ENCODE measurements around the gene UBE2R2. TPM values are rescaled to one million over a fixed set of nuclear protein-coding genes. Genes with fewer than 3 reads are reported as not detected.
A peak's percentile ranks its signal among the peaks of the same experiment; 100 is the strongest.

Gene UBE2R2
- total RNA-seq, 1 donor from 2014 or later = 41.9 TPM

DNA sequence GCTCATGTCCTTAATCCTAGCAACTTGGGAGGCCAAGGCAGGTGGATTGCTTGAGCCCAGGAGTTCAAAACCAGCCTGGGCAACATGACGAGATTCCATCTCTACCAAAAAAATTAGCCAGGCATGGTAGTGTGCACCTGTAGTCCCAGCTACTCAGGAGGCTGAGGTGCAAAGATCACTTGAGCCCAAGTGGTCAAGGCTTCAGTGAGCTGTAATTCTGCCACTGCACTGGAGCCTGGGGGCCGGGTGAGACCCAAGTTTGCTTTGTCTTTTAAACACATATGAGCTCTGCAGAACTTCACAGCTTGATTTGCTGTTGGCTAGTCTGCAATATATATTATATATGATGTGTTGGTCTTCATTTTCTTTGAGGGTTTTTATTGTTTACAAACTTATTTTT, 89.8 kb downstream of the UBE2R2 start:
- Mint-ChIP-seq H3K9me3 (no peaks in the 10 kb centered on the region), H3K27ac (no peak overlapping the region), H3K4me1 (peaks cover 12% of the 10 kb centered on the region), H3K4me3 (no peak overlapping the region), H3K27me3 (no peaks in the 10 kb centered on the region), H3K36me3 (ENCODE audit: low read depth) (peaks cover 28% of the 10 kb centered on the region)
- no peak for DNase-seq
- intact Hi-C loops (cut with micrococcal nuclease) = no loop called here

DNA sequence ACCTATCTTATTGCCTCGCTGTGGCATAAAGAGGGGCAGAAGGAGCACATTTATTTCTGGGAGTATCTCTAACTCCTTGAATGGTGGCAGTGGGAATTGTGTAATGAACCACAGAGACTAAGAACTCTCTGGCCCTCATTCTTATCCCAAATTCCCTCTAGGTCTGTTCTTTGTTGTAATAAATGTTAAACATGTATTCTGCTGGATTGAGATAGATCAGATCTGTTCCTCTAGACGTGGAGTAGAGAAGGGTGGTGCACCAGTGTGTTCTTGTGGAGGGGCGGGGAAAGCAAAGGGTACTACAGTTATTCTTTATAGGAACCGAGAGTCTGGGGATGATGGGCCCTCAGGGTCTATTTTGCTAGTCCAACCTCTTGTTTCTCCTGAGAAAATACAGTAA, 90.4 kb downstream of the UBE2R2 start:
- Mint-ChIP-seq H3K27ac (no peak overlapping the region), H3K36me3 (ENCODE audit: low read depth) (peaks cover 26% of the 10 kb centered on the region), H3K4me3 (no peak overlapping the region), H3K4me1 (peaks cover 12% of the 10 kb centered on the region), H3K27me3 (no peaks in the 10 kb centered on the region), H3K9me3 (no peaks in the 10 kb centered on the region)
- intact Hi-C loops (cut with micrococcal nuclease) = no loop called here
- DNase-seq = no peak

DNA sequence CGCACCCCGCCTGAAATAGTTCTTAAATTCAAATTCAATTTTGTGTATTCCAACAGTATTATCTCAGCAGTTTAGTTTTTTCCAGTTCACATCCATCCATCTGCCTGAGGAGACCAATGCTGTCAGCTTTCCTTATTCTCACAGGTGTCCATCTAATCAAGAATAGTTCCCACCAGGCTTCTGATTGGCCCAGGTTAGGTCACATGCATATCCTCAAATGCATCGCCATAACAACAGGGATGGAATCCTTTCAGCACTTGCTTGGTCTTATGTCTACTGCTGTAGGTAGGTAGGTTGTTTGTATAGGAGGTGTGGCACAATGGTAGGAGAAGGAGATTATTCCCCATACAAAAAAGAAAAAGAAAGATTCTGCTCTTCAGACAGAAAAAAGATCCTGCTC, 91.2 kb downstream of the UBE2R2 start:
- peaks cover 28% of the 10 kb centered on the region for H3K36me3 Mint-ChIP-seq (ENCODE audit: low read depth)
- H3K9me3 Mint-ChIP-seq = no peaks in the 10 kb centered on the region
- H3K27me3 Mint-ChIP-seq = no peaks in the 10 kb centered on the region
- no peak for DNase-seq
- intact Hi-C loops (cut with micrococcal nuclease) = no loop called here
- no peak overlapping the region for H3K4me3 Mint-ChIP-seq
- peaks cover 12% of the 10 kb centered on the region for H3K4me1 Mint-ChIP-seq
- no peak overlapping the region for H3K27ac Mint-ChIP-seq

DNA sequence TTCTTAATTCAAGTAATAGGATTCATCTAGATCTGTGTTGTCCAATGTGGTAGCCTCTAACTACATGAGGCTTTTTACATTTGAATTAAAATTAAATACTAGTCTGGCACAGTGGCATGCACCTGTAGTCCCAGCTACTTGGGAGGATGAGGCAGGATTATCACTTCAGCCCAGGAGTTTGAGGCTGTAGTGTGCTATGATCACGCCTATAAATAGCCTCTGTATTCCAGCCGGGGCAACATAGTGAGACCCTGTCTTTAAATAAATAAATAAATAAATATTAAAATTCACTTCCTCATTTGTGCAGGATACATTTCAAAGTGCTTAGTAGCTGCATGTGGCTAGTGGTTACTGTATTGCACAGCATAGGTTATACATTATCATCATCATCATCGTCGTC, 91.8 kb downstream of the UBE2R2 start:
- Mint-ChIP-seq H3K36me3 (ENCODE audit: low read depth) (peaks cover 30% of the 10 kb centered on the region), H3K4me1 (peaks cover 7% of the 10 kb centered on the region), H3K4me3 (no peak overlapping the region), H3K9me3 (no peaks in the 10 kb centered on the region), H3K27ac (no peak overlapping the region), H3K27me3 (no peaks in the 10 kb centered on the region)
- DNase-seq = no peak
- intact Hi-C loops (cut with micrococcal nuclease) = no loop called here

DNA sequence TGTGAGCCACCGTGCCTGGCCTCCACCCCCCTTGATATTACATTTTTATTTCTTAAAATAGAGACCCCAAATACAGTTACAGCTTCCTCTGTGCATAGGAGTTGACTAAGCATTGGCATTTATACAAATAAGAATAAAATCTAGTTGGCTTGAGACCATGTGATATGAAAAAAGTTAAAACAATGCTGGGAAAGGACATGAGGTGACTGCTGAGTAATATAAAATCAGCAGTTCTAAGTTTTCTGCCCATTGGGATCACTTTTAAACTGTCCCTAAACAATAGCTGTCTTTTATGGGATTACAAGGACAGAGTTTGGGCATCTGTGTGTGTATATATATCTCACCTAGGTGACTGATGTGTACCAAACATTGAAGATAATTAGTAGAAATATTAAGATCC, 96.6 kb downstream of the UBE2R2 start:
- no peaks in the 10 kb centered on the region for H3K9me3 Mint-ChIP-seq
- no peak overlapping the region for H3K4me3 Mint-ChIP-seq
- intact Hi-C loops (cut with micrococcal nuclease) = no loop called here
- H3K36me3 Mint-ChIP-seq (ENCODE audit: low read depth) = peaks cover 36% of the 10 kb centered on the region
- H3K4me1 Mint-ChIP-seq = no peaks in the 10 kb centered on the region
- DNase-seq = no peak
- H3K27ac Mint-ChIP-seq = no peak overlapping the region
- no peaks in the 10 kb centered on the region for H3K27me3 Mint-ChIP-seq

DNA sequence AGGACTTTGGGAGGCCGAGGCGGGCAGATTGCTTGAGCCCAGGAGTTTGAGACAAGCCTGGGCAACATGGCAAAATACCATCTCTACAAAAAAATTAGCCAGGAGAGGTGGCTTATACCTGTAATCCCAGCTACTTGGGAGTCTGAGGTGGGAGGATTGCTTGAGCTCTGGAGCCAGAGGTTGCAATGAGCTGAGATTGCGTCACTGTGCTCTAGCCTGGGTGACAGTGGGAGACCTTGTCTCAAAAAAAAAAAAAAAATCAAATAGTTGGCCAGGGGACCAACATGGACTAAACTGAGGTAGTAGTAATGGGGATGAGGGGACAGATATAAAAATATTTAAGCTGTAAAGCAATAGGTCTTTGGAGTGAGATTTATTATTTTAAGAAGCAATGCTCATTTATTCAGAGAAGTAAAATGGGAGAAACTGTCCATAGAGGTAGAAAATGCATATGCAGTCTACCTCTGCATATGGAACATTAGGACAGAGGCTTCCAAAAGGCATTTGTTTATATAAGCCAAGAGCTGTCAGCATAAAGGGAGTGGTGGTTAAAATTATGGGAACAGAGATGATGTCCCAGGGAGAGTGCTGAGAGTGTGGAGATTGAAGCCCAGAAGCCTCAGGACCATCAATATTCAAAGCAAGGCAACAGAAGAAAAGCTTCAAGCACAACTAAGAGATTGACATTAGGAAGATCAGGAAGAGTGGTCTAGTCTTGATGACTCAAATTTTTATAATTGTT, 98.1 kb downstream of the UBE2R2 start:
- no peaks in the 10 kb centered on the region for H3K9me3 Mint-ChIP-seq
- intact Hi-C loops (cut with micrococcal nuclease) = no loop called here

DNA sequence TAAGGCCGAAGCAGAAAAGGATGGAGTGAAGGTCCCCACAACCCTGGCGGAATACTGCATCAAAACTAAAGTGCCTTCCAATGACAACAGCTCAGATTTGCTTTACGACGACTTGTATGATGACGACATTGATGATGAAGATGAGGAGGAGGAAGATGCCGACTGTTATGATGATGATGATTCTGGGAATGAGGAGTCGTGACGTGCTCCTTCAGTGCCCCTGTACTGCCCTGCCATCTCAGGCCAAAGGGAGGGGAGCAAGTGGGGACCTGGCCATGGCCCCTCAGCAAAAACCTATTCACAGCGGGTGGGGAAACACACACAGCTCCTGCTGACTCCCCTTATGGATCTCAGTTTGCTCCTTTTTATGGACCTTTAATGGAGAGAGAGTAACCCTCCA, 100.1 kb downstream of the UBE2R2 start:
- Mint-ChIP-seq H3K36me3 (ENCODE audit: low read depth) (peaks cover 56% of the 10 kb centered on the region), H3K27ac (no peak overlapping the region), H3K4me3 (no peak overlapping the region), H3K27me3 (no peaks in the 10 kb centered on the region), H3K4me1 (no peaks in the 10 kb centered on the region), H3K9me3 (no peaks in the 10 kb centered on the region)
- DNase-seq = no peak
- intact Hi-C loops (cut with micrococcal nuclease) = no loop called here

More for the DNA sequence above, 98.1 kb downstream of the UBE2R2 start:
- Mint-ChIP-seq H3K4me3 (no peak overlapping the region), H3K36me3 (ENCODE audit: low read depth) (peaks cover 45% of the 10 kb centered on the region), H3K27me3 (no peaks in the 10 kb centered on the region), H3K4me1 (no peaks in the 10 kb centered on the region), H3K27ac (peak overlapping the region; percentile 1)
- DNase-seq = no peak

DNA sequence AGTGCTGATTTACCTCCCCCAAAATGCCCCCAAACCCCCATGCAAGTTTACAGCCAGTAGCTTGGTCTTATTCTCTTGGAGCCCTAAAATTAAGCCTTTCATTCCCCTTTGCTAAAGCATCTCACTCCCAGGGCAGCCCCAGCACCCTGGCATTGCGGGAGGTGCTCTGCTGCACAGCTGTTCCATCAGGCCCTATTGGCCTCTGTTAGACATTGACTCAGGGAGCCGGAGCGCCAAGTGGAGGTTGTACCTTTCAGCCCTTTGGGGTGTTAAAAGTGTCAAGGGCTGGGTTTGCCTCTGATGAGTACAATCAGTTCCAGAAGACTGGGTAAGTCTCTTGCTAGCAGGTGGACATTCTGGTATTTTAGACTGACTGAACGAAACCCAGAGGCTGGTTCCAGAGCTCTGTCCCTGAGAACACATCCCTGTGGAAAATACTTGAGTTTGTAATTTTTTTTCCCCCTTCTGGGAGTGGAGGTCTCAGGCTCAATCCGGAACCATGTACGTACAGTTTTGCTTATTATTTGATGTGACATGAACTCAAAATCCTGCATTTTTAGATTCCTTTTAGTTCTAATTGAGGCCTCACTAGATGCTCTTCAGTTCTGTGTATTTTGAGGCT, 102.4 kb downstream of the UBE2R2 start:
- Mint-ChIP-seq H3K4me1 (no peaks in the 10 kb centered on the region), H3K9me3 (no peaks in the 10 kb centered on the region), H3K27me3 (no peaks in the 10 kb centered on the region), H3K36me3 (ENCODE audit: low read depth) (peaks cover 58% of the 10 kb centered on the region), H3K4me3 (no peak overlapping the region), H3K27ac (no peak overlapping the region)
- intact Hi-C loops (cut with micrococcal nuclease) = no loop called here
- no peak for DNase-seq

DNA sequence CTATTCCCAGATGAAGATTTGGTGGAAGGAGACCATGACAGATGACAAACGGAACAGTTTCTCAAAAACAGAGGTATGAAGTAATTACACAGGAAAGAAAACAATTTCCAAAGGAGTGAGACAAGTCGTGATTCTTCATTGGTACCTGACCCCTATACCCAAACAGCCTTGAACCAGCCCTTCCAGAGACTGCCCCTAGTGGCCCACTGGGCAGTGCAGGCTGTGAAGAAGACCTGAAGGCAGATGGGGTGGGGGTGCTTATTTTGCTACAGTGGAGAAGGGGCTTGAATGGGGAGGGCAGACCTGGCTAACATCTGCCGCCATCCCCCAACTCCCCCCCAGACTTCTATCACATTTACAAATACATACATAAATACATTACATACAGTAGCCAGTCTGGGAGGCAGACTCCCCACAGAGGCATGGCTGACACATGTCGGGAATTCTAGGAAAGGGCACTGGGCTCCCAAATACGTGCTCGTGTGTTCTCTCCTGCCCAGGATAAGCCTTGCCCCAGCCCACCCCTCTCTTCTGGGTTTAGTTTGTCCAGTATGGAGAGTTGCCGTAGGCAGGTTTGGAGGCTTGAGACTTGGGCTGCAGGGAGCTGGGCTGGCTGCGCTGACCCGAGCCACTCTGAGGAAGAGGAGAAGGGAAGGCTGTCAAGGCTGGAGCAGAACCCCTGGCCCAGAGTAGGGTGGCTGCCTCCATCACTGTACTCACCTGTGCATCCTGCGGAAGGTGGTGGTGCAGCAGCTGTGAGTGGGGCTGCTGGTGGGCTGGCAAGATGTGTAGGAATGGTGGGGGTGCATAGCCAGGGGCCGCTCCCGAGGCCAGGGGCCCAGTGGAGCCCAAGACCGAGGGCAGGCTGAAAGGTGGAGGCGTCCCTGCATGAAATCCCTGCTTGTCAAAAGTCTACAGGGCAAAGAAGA, 105.3 kb downstream of the UBE2R2 start:
- DNase-seq = peak; percentile 73
- H3K4me1 Mint-ChIP-seq = no peaks in the 10 kb centered on the region
- no peaks in the 10 kb centered on the region for H3K9me3 Mint-ChIP-seq
- no peaks in the 10 kb centered on the region for H3K27me3 Mint-ChIP-seq
- no peak overlapping the region for H3K4me3 Mint-ChIP-seq
- intact Hi-C loops (cut with micrococcal nuclease) = loop anchor here (10.0 kb wide), 1 partner anchor 107 kb away; the partner anchor contains the start of gene UBE2R2
- H3K27ac Mint-ChIP-seq = no peak overlapping the region
- peaks cover 50% of the 10 kb centered on the region for H3K36me3 Mint-ChIP-seq (ENCODE audit: low read depth)

DNA sequence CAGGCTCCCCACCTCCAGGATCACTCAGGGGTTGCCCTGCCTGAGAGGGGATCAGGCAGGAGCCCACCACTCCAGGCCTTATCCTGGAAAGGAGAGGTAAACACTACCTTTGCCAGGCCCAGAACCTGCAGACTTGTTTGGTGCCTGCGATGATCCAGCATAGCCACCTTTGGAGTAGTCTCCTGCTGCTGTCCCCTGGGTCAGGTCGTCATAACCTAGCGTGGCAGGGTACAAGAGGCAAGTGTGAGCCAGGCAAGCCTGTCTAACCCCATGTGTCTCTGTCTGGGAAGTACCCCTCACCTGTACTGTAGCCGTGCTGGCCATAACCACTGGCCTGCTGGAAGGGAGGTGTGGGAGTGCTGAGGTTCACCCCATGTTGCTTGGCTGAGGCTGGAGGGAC, 106.1 kb downstream of the UBE2R2 start:
- no peaks in the 10 kb centered on the region for H3K4me1 Mint-ChIP-seq
- no peak overlapping the region for H3K27ac Mint-ChIP-seq
- H3K27me3 Mint-ChIP-seq = no peaks in the 10 kb centered on the region
- H3K9me3 Mint-ChIP-seq = no peaks in the 10 kb centered on the region
- H3K36me3 Mint-ChIP-seq (ENCODE audit: low read depth) = peaks cover 49% of the 10 kb centered on the region
- no peak for DNase-seq
- intact Hi-C loops (cut with micrococcal nuclease) = loop anchor here (10.0 kb wide), 1 partner anchor 108 kb away; the partner anchor contains the start of gene UBE2R2
- no peak overlapping the region for H3K4me3 Mint-ChIP-seq

DNA sequence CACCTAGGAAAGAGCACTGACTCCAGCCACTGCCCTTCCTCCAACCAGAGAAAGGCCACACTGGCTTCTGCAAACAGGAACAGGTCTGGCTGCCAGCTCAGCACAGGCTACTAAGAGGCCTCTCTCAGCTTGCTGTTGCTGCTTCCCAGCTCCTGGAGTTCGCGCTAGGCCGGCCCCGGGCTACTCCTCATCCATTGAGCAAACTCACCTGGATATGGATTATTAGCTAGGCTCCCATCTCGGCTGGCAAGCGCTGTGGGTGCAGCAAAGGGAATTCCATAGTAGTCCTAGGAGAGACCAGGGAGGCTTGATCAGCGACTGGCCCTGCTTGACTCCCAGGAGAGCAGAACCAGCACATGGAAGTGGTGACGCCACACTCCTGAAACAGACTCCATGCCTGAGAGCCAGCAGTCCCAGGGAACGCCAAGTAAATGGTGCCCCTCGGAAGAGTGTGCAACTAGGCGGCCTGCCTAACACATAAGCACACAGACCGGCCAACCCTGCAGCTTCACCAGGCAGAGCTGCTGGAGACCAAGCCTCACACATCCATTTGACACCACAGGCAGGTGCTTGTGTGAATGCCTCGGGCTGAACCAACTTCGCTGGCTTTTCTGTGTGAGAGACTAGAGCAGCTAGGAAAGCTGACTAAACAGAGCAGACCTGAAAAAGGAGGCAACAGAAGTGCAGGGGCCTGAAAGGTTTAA, 107.2 kb downstream of the UBE2R2 start:
- H3K4me1 Mint-ChIP-seq = no peaks in the 10 kb centered on the region
- intact Hi-C loops (cut with micrococcal nuclease) = loop anchor here (2.0 to 10.0 kb wide), 2 partner anchors 109 to 151 kb away; partner anchors contain the start of gene UBE2R2
- H3K27me3 Mint-ChIP-seq = no peaks in the 10 kb centered on the region
- H3K9me3 Mint-ChIP-seq = no peaks in the 10 kb centered on the region
- peaks cover 42% of the 10 kb centered on the region for H3K36me3 Mint-ChIP-seq (ENCODE audit: low read depth)
- no peak overlapping the region for H3K4me3 Mint-ChIP-seq
- H3K27ac Mint-ChIP-seq = no peak overlapping the region
- no peak for DNase-seq

DNA sequence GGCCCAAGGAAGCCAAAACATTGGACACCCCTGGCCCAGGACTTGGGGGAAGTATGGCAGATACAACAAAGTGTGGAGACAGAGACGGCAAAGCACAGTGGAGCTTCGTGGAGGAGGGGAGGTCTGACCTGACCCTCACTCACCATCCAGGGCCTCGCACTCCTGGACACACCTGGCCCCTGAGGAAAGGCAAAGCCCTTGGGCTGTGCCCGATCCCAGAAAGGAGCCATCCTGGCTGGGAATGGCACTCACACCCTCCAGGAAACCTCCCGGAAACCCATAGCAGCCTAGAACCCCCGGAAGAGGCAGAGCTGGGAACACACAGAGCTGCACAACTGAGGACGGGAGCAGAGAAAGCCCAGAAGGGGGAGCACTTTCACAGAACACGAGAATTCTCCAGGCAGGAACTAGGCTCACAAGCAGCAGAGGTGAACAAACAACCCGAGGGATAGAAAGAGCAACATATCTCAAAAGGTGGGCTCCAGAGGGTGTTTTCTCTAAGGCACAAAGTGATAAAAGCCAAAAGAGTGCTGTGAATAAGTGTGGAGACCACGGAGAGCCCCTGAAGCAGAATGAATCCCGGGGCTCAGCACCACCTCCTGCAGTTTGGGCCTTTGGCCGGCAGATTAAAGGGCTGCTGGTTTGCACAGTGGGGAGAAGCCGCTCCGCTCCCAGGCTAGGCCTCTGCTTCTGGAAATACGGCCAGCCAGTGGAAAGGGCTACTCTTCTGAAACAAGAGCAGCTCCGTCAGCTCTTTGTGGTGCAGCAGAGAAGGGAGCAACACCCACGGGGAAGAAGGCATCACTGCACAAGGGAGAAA, 108.2 kb downstream of the UBE2R2 start:
- Mint-ChIP-seq H3K4me1 (no peaks in the 10 kb centered on the region), H3K27me3 (no peaks in the 10 kb centered on the region), H3K9me3 (no peaks in the 10 kb centered on the region), H3K4me3 (no peak overlapping the region), H3K27ac (peak overlapping the region; percentile 35), H3K36me3 (ENCODE audit: low read depth) (peaks cover 40% of the 10 kb centered on the region)
- intact Hi-C loops (cut with micrococcal nuclease) = loop anchor here (2.0 to 10.0 kb wide), 2 partner anchors 110 to 150 kb away; partner anchors contain the start of gene UBE2R2
- DNase-seq = peak; percentile 76
